ENCODE measurements around the gene CASZ1. TPM values are rescaled to one million over a fixed set of nuclear protein-coding genes. Genes with fewer than 3 reads are reported as not detected.

CASZ1 gene
- total and polyA plus RNA-seq, 10 of the 15 experiments (the other 5 are each of a cell fraction or from before 2014, with no cell fraction given) = 0.52 to 9.8 (median 3.7) TPM

- TF ChIP-seq, protein P1, sequence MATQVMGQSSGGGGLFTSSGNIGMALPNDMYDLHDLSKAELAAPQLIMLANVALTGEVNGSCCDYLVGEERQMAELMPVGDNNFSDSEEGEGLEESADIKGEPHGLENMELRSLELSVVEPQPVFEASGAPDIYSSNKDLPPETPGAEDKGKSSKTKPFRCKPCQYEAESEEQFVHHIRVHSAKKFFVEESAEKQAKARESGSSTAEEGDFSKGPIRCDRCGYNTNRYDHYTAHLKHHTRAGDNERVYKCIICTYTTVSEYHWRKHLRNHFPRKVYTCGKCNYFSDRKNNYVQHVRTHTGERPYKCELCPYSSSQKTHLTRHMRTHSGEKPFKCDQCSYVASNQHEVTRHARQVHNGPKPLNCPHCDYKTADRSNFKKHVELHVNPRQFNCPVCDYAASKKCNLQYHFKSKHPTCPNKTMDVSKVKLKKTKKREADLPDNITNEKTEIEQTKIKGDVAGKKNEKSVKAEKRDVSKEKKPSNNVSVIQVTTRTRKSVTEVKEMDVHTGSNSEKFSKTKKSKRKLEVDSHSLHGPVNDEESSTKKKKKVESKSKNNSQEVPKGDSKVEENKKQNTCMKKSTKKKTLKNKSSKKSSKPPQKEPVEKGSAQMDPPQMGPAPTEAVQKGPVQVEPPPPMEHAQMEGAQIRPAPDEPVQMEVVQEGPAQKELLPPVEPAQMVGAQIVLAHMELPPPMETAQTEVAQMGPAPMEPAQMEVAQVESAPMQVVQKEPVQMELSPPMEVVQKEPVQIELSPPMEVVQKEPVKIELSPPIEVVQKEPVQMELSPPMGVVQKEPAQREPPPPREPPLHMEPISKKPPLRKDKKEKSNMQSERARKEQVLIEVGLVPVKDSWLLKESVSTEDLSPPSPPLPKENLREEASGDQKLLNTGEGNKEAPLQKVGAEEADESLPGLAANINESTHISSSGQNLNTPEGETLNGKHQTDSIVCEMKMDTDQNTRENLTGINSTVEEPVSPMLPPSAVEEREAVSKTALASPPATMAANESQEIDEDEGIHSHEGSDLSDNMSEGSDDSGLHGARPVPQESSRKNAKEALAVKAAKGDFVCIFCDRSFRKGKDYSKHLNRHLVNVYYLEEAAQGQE (IDR thresholded peaks at IDR 0.05; ENCODE audit: low read depth, low read length) = no peak
Observed at GRCh38 chr1:10672343-10673050, 123.9 kb downstream of the CASZ1 start (continued).

DNA sequence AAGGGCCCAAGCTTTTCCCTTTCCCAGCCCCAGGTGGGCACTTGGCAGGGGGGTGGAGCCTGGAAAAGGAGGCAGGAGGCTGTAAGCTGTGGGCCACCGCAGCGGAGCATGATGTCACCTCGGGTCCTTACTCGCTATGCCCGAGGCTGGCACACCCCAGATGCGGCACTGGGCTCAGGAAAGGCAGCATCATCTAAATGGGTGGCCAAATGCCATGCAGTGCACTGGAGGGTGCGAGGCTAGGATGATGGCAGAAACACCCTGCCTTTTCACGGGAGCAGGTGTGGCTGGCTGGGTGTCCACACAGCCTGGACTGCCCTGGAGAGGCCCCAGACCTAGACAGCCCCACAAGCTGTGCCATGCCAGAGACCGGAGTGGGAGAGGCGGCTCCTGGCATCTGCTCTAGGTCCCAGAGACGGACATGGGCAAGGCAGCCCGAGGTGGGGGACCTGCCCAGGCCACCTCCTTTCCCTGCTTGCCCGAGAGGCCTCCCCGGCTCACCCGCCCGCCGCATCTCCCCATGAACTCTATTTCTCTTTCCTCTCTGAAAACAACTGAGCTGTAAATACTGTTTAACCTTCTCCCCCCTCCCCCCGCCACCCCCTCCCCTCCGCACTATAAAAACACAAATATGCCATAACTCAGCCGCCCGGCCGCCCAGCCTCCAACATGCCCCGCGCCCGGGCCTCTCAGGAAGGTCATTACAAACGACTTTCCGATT, 124.7 kb downstream of the CASZ1 start:
- in situ Hi-C loops (cut with MboI) (no loop called here), intact Hi-C loops (cut with micrococcal nuclease; ENCODE audit: unreplicated experiment) (no loop called here)
- SMC1A ChIA-PET (ENCODE audit: uncharacterized antibody, unreplicated experiment) = no interaction called here
- Histone ChIP-seq H4K20me1 (ENCODE audit: control insufficient read depth, insufficient read depth) (no peaks in the 10 kb centered on the region), H3K4me3 (no peak overlapping the region), H3K36me3 (ENCODE audit: control insufficient read depth in 2 of 2, insufficient read depth in 2 of 2, low read length in 1 of 2) (no peaks in the 10 kb centered on the region), H3K9ac (ENCODE audit: control insufficient read depth, insufficient read depth, low read length) (no peak overlapping the region), H3K27me3 (replicated peaks in 1 of 2; ENCODE audit: control insufficient read depth in 2 of 2, insufficient read depth in 2 of 2, low read length in 1 of 2) (no peaks in the 10 kb centered on the region), H3K9me3 (replicated peaks; ENCODE audit: control insufficient read depth, insufficient read depth, low read length) (no peaks in the 10 kb centered on the region), H3K4me1 (ENCODE audit: control insufficient read depth, insufficient read depth, low read length) (no peaks in the 10 kb centered on the region), H3K27ac (ENCODE audit: control insufficient read depth, insufficient read depth) (no peak overlapping the region), H3K4me2 (ENCODE audit: control insufficient read depth, insufficient read depth) (no peak overlapping the region), H2AFZ (ENCODE audit: control insufficient read depth, low read depth, low read length) (no peak overlapping the region), H3K79me2 (ENCODE audit: control insufficient read depth, insufficient read depth, low read length) (no peaks in the 10 kb centered on the region)
- no peak for ATAC-seq
- CTCF ChIA-PET = no interaction called here
- WGBS (ENCODE audit: insufficient coverage, insufficient replicate concordance, low lambda C conversion rate, missing lambda C conversion rate) = 70% methylated on average over 18 of the region's 27 CpGs
- no peak for FAIRE-seq
- RAD21 ChIA-PET (ENCODE audit: unreplicated experiment) = no interaction called here
- DNase-seq (ENCODE audit: low read depth, low spot score) = no peak
- BruUV-seq (replicated peaks) = no TSS peak
- POLR2A ChIA-PET = no interaction called here
- TF ChIP-seq NFIC (IDR thresholded peaks at IDR 0.05; ENCODE audit: low read depth, low read length) (no peak), NR2F1 (conservative IDR thresholded peaks at IDR 0.05) (no peak), ZBTB11 (CRISPR knock-in tag; IDR thresholded peaks at IDR 0.05) (no peak), FOXM1 (IDR thresholded peaks at IDR 0.05; ENCODE audit: low read depth, low read length) (no peak), ZNF207 (IDR thresholded peaks at IDR 0.05; ENCODE audit: borderline replicate concordance) (no peak)
- TF ChIP-seq, protein P2, sequence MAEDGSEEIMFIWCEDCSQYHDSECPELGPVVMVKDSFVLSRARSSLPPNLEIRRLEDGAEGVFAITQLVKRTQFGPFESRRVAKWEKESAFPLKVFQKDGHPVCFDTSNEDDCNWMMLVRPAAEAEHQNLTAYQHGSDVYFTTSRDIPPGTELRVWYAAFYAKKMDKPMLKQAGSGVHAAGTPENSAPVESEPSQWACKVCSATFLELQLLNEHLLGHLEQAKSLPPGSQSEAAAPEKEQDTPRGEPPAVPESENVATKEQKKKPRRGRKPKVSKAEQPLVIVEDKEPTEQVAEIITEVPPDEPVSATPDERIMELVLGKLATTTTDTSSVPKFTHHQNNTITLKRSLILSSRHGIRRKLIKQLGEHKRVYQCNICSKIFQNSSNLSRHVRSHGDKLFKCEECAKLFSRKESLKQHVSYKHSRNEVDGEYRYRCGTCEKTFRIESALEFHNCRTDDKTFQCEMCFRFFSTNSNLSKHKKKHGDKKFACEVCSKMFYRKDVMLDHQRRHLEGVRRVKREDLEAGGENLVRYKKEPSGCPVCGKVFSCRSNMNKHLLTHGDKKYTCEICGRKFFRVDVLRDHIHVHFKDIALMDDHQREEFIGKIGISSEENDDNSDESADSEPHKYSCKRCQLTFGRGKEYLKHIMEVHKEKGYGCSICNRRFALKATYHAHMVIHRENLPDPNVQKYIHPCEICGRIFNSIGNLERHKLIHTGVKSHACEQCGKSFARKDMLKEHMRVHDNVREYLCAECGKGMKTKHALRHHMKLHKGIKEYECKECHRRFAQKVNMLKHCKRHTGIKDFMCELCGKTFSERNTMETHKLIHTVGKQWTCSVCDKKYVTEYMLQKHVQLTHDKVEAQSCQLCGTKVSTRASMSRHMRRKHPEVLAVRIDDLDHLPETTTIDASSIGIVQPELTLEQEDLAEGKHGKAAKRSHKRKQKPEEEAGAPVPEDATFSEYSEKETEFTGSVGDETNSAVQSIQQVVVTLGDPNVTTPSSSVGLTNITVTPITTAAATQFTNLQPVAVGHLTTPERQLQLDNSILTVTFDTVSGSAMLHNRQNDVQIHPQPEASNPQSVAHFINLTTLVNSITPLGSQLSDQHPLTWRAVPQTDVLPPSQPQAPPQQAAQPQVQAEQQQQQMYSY (CRISPR knock-in tag; IDR thresholded peaks at IDR 0.05) = no peak
